Activated CD4-positive, alpha-beta T cell treated with anti-CD3 and anti-CD28 coated beads, Interleukin-2, amount 50 U/mL, for 48 hours (primary cell): ENCODE results near the gene SNX27.
"Not testable (repeated sequence)": the region's sequence is repeated elsewhere in the genome, so short reads cannot be mapped to it uniquely, and the experiment has no call there.

Experiments
- DNase-seq, 2 experiments: peaks; one replicate each; pipeline ENCODE4 v3.0.0-alpha.2; 2020

Gene SNX27

GRCh38 chr1:151723726-151724370, 112.0 kb downstream of the SNX27 start:
- no peak for DNase-seq

DNA sequence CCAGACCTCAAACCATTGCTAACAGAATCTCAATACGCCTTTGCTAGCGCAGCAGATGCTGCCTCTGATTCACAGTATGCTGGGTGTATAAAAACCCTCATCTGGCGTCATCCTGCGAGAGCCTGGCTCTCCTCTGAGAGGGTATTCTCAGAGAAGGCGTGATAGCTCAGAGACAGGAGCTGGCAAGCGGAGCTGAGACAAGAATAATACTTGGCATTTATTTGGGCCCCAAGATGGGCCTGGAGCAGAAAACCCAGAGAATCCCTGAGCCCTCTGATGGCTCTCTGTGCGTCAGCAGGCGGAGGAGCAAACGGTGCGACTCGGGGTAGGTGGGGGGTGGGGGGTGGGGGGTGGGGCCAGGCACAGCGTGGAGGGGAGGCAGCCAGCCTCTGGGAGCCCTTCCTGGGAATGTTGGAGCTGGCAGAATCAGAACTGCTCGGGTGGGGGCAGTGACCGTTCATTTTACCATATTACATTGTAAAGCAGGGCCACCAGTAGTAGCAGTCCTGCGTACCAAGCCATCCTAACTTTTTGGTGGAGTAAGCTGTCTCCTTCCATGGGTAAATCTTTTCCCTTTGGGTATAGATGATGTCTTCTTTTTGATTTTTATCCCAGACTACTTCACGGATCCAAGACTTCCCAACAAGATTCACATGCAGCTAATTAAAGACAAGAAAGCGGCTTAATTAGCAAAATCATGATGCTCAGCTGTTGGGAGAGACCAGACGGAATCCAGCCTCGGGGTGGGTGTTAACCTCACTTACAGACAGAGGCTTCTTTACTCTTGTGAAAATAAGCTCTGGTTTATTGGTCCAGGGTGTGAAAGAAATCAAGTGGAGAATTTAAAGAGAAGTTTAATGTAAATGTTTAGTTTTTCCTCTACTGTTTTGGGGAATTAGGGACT, 116.6 kb downstream of the SNX27 start:
- no peak for DNase-seq

DNA sequence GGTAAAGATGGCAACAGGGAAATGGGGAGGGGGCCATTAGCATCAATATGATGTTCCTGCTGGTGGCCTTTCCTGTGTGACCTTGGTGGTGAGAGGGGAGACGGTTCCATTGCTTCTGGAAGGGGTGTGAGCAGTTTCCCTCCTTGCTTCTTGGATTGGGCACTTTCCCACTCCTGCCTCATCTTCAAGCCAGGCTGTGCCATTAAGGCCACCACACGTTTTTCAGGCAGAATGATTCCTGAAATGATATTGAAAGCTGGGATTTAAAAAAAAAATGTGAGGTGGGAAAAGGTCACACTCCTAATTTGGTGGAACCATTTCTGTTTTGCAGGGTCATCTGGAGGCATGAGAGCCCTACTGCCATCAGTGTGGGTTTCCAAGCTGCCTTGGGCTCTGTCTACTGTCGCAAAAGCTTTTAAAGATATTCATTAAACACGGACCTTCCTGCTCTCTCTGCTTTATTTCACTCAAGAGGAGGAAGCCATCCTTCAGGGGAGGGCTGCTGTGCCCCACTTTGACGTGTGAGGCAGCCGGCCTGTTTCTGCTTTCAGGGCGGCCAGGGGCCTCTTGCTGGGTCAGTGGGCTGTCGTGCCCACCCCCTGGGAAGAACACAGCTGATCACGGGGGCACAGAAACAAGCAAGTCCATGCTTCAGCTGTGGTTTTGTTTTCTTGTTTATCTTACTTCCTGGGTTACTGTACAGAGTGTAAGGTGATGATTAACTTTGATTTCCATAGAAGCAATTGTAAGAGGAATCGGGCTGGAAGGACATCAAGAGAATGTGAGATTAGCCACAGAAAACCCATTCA, 117.5 kb downstream of the SNX27 start:
- no peak for DNase-seq

- no peak for DNase-seq
Measured at GRCh38 chr1:151729966-151730291, 118.1 kb downstream of the SNX27 start.

GRCh38 chr1:151733126-151733525, 121.3 kb downstream of the SNX27 start:
- no peak for DNase-seq

DNA sequence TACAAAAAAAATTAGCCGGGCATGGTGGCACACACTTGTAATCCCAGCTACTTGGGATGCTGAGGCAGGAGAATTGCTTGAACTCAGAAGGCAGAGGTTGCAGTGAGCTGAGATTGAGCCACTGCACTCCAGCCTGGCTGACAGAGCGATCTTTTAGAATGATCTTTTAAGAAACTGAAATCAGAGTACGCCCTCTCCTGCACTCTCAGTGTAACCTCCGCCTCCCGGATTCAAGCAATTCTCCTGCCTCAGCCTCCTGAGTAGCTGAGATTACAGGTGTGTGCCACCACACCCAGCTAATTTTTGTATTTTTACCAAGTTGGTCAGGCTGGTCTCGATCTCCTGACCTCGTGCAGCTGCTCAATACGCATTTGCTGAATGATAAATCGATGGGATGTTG, 122.1 kb downstream of the SNX27 start:
- not testable (repeated sequence) for DNase-seq

DNA sequence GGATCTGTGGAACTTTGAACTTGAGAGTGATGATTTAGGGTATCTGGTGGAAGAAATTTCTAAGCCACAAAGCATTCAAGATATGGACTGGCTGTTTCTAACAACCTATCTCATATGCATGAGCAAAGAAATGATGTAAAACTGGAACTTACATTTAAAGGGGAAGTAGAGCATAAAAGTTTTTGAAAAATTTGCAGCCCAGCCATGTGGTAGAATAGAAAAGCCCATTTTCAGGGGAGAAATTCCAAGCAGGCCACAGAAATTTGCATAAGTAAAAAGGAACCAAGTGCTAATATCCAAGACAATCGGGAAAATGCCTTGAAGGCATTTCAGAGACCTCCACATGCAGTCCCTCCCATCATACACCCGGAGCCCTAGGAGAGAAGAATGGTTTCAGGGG, 125.2 kb downstream of the SNX27 start:
- DNase-seq = no peak

DNA sequence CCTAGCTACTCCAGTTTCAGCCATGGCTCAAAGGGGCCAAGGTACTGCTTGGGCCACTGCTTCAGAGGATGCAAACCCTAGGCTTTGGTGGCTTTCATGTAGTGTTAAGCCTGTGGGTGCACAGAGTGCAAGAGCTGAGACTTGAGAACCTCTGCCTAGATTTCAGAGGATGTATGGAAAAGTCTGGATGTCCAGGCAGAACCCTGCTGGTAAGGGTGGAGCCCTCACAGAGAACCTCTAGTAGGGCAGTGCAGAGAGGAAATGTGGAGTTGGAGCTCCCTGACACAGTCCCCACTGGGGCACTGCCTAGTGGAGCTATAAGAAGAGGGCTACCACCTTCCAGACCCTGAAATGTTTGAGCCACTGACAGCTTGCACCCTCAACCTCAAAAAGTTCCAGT, 125.6 kb downstream of the SNX27 start:
- no peak for DNase-seq

- no peak for DNase-seq
Measured at GRCh38 chr1:151739590-151740355, 127.9 kb downstream of the SNX27 start.

GRCh38 chr1:151741516-151741915, 129.7 kb downstream of the SNX27 start:
- DNase-seq = no peak
